GM12872 (cell line): ENCODE measurements around the gene CEP95.

ENCODE experiments used
- CTCF ChIP-seq: IDR thresholded peaks from 3 replicates; pipeline ENCODE4 v1.5.1; 2011; ENCODE audit warnings: low read depth, mild to moderate bottlenecking, low read length, moderate library complexity; ENCODE audit not compliant: insufficient read depth

CEP95 gene

DNA sequence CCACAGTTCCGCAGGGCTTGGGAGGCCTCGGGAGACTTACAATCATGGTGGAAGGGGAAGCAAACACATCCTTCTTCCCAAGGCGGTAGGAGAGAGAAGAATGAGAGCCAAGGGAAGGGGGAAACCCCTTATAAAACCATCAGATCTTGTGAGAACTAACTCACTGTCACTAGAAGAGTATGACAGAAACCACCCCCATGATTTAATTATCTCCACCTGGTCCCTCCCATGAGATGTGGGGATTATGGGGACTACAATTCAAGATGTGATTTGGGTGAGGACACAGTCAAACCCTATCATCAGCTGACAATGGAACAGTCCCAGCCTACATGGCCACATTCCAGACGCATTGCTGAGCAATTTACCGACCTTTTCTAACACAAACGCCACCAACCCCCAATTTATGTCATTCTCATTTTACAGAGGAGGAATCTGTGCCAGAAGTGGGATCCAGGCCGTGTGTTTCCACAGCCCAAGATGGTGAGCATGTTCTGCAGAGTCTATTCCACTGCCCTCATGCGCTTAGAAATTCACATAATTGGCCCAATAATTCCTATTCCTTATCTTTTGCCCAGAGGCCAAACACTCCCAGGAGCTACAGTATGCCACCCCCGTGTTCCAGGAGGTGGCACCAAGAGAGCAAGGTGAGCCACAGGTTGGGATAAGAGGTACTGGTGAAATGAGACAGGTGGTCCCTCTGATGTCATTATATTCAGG, 40.6 kb upstream of the CEP95 start:
- TF ChIP-seq CTCF: no peak

DNA sequence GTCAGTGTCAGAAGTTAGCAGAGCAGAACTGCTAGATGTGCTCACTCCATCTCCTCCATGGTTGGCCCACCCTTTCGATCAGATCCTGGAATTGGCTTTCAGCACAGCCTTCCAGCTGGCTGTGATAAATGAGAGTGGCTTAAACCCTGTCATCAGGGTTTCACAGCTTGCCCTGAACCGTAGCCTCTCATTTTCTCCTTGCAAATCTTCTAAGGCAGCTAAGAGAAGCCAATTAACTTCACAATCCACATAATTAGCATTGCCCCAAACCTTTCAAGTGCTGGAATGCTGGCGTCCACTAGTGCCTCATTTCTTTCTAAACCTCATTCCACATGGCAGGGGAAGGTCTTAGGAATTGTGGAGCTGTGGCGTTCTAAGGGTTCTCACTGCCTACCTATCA, 36.2 kb upstream of the CEP95 start:
- no peak for TF ChIP-seq CTCF

GRCh38 chr17:64471440-64471839, 35.3 kb upstream of the CEP95 start:
- TF ChIP-seq CTCF: no peak

DNA sequence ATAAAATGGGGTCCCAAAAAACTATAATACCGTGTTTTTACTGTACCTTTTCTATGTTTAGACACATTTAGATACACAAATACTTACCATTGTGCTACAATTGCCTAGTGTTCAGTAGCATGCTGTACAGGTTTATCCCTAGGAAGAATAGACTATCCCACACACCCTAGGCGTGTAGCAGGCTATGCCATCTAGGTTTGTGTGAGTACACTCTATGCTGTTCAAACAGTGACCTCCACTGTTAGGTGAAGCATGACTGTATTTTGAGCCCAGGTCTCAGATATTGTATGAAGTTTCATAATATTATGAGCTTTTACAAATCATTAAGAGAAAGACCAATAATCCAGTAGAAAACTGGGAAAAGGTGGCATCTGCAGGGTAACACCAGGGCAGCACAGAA, 34.2 kb upstream of the CEP95 start:
- no peak for TF ChIP-seq CTCF

DNA sequence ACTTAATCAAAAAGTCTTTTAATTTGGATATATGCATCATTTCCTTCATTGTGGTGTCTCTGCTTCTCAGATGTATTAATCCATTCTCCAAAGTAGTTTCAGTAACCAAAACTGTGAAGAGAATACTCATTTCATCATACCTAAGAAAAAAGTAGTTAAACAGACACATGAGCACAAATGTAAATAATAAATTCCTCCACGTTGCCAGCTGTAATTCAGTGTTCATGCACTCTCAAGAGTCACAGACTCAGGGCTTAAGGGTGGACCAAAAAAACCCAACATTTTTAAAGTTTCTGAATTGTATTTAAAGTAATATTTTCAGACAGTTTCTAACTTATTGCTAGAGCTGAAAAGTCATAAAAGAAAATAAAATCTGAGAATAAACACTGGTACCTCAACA, 28.9 kb upstream of the CEP95 start:
- no peak for TF ChIP-seq CTCF

GRCh38 chr17:64480951-64481350, 25.8 kb upstream of the CEP95 start:
- no peak for TF ChIP-seq CTCF

- TF ChIP-seq CTCF: no peak
Measured at GRCh38 chr17:64484380-64484779, 22.4 kb upstream of the CEP95 start.
